HepG2 (cell line): ENCODE measurements around the gene RARA. TPM values are rescaled to one million over a fixed set of nuclear protein-coding genes. Genes with fewer than 3 reads are reported as not detected.

ENCODE experiments used
- ATAC-seq: fragments of 200-7000 bp; cut with Tn5 transposase; 3 replicates; pipeline ENCODE4 v1.9.1; 2020; ENCODE audit warnings: mild to moderate bottlenecking, moderate library complexity
- BruUV-seq: library from RNA; stranded (reverse); fragments of 400-500 nt; replicated peaks from 2 replicates; lab custom pipeline; 2021; lab: Mats Ljungman, UMichigan
- CTCF ChIA-PET: fragments of 300-600 bp; formaldehyde crosslinking; extraction: SDS; loops from one replicate; lab custom pipeline; 2021; ENCODE audit warnings: low total read pairs, inconsistent platforms, low intra/inter-chr PET ratio; lab: Yijun Ruan, JAX
- POLR2A ChIA-PET: fragments of 350-600 bp; sonication (Branson Sonifier 250); formaldehyde crosslinking; loops from one replicate; lab custom pipeline; 2020; ENCODE audit warnings: antibody characterized with exemption, inconsistent platforms; lab: Yijun Ruan, JAX
- DNase-seq: peaks from one replicate; pipeline ENCODE4 v3.0.0-alpha.2; 2015; ENCODE audit warnings: low spot score
- FAIRE-seq: peaks from 3 replicates; lab custom pipeline; 2011; peaks lifted over from hg19 to GRCh38; lab: Jason Lieb, UNC
- H2AFZ ChIP-seq: one replicate; pipeline ENCODE4 v1.6.1; 2011; ENCODE audit warnings: low read length, inconsistent platforms
- H3K27ac ChIP-seq: fragments of 300-600 bp; 3 replicates; pipeline ENCODE4 v1.8.0; 2011; ENCODE audit warnings: mixed run types, mild to moderate bottlenecking, mixed read lengths, low read length, inconsistent platforms; ENCODE audit not compliant: insufficient read depth; ENCODE audit errors: extremely low read length
- H3K27me3 ChIP-seq, 2 experiments: fragments of 200-600 bp in 1 of 2; 2 replicates in 1 of 2; 3 replicates in 1 of 2; pipeline versions ENCODE4 v1.6.0 to v1.8.0; 2011; ENCODE audit warnings: low read length in 2 of 2, mild to moderate bottlenecking in 2 of 2, moderate library complexity in 2 of 2, inconsistent platforms in 1 of 2; ENCODE audit not compliant: insufficient read depth in 2 of 2, control insufficient read depth in 1 of 2
- H3K36me3 ChIP-seq, 2 experiments: fragments of 200-600 bp in 1 of 2; replicated peaks in 1 of 2; 2 replicates in 1 of 2; 3 replicates in 1 of 2; pipeline versions ENCODE4 v1.5.1 to v1.8.0; 2011; ENCODE audit warnings: low read length in 2 of 2, inconsistent platforms in 1 of 2; ENCODE audit not compliant: insufficient read depth in 2 of 2, control insufficient read depth in 1 of 2
- H3K4me1 ChIP-seq: 2 replicates; pipeline ENCODE4 v1.5.1; 2012; ENCODE audit warnings: low read length, inconsistent platforms; ENCODE audit not compliant: insufficient read depth
- H3K4me2 ChIP-seq: 2 replicates; pipeline ENCODE4 v1.6.0; 2011; ENCODE audit warnings: low read depth, low read length, inconsistent platforms
- H3K4me3 ChIP-seq, 3 experiments: fragments of 200-600 bp in 1 of 3; sonication (generic), shearing (Covaris generic) in 1 of 3; replicated peaks in 1 of 3; 2 replicates each; pipeline ENCODE4 v1.5.1; 2011 to 2016; ENCODE audit warnings: low read length in 3 of 3, inconsistent platforms in 2 of 3, low read depth in 2 of 3, mild to moderate bottlenecking in 2 of 3, control low read depth in 1 of 3, mixed read lengths in 1 of 3; ENCODE audit not compliant: insufficient read depth in 1 of 3
- H3K79me2 ChIP-seq: one replicate; pipeline ENCODE4 v1.6.1; 2011; ENCODE audit warnings: low read length, inconsistent platforms; ENCODE audit not compliant: insufficient read depth
- H3K9ac ChIP-seq: 2 replicates; pipeline ENCODE4 v1.6.0; 2011; ENCODE audit warnings: mild to moderate bottlenecking, low read depth, low read length, inconsistent platforms; ENCODE audit not compliant: insufficient read depth
- H3K9me3 ChIP-seq: 2 replicates; pipeline ENCODE4 v1.5.1; 2012; ENCODE audit warnings: mild to moderate bottlenecking, low read length
- H4K20me1 ChIP-seq: 2 replicates; pipeline ENCODE4 v1.6.0; 2011; ENCODE audit warnings: inconsistent platforms, mild to moderate bottlenecking, low read length, moderate library complexity; ENCODE audit not compliant: insufficient read depth
- ATAD3A ChIP-seq: sonication (generic); formaldehyde crosslinking; IDR thresholded peaks from 2 replicates; pipeline ENCODE4 v1.4.0; 2020; ENCODE audit warnings: missing genetic modification reagents
- HNF4G ChIP-seq, 2 experiments: sonication (generic) in 1 of 2; formaldehyde crosslinking in 1 of 2; IDR thresholded peaks; 2 replicates each; pipeline versions ENCODE4 v1.4.0 to v1.6.1; 2011 to 2020; ENCODE audit warnings: borderline replicate concordance in 2 of 2, low read depth in 2 of 2, mild to moderate bottlenecking in 2 of 2, low read length in 1 of 2, missing genetic modification reagents in 1 of 2, moderate library complexity in 1 of 2
- HNRNPL ChIP-seq: fragments of 200-400 bp; formaldehyde crosslinking; IDR thresholded peaks from 2 replicates; pipeline ENCODE4 v1.6.1; 2017; ENCODE audit warnings: mild to moderate bottlenecking, low read depth, low read length
- KAT8 ChIP-seq: IDR thresholded peaks from 2 replicates; pipeline ENCODE4 v1.6.1; 2016; ENCODE audit warnings: missing genetic modification reagents, missing compliant biosample characterization
- NBN ChIP-seq: fragments of 450-650 bp; conservative IDR thresholded peaks from 2 replicates; pipeline ENCODE4 v1.6.1; 2017
- NPAS2 ChIP-seq: sonication (generic); formaldehyde crosslinking; IDR thresholded peaks from 2 replicates; pipeline ENCODE4 v1.8.0; 2022; ENCODE audit warnings: mild to moderate bottlenecking, missing genetic modification reagents, borderline replicate concordance
- SP2 ChIP-seq: sonication (generic); formaldehyde crosslinking; IDR thresholded peaks from 2 replicates; pipeline ENCODE4 v1.5.1; 2020; ENCODE audit warnings: mild to moderate bottlenecking, missing genetic modification reagents
- SRSF1 ChIP-seq: fragments of 200-400 bp; formaldehyde crosslinking; optimal IDR thresholded peaks from 2 replicates; pipeline ENCODE3; 2017; ENCODE audit warnings: mild to moderate bottlenecking, low read depth, low read length, moderate library complexity
- TARDBP ChIP-seq: sonication (generic); formaldehyde crosslinking; IDR thresholded peaks from 2 replicates; pipeline ENCODE4 v1.8.0; 2022; ENCODE audit warnings: mild to moderate bottlenecking, missing genetic modification reagents
- ZNF235 ChIP-seq: sonication (generic); formaldehyde crosslinking; IDR thresholded peaks from 2 replicates; pipeline ENCODE4 v1.8.1; 2023; ENCODE audit warnings: mild to moderate bottlenecking, missing genetic modification reagents, borderline replicate concordance
- ZNF558 ChIP-seq: sonication (generic); formaldehyde crosslinking; IDR thresholded peaks from 2 replicates; pipeline ENCODE4 v1.9.0; 2022; ENCODE audit warnings: mild to moderate bottlenecking, missing genetic modification reagents, borderline replicate concordance
- WGBS: methylation state at CpG from one replicate; pipeline ENCODE4 v1.1.6; 2017; ENCODE audit warnings: low lambda C conversion rate; 5-methylcytosine and 5-hydroxymethylcytosine counted together
- in situ Hi-C: cut with HindIII; loops from 2 replicates; pipeline ENCODE4 v1.10.0; 2017; ENCODE audit warnings: low pct_unique_long_range_greater_than_20kb; ENCODE audit not compliant: extremely low pct_ligation_motif_present
- intact Hi-C: fragments of 100-400 bp; cut with micrococcal nuclease; formaldehyde crosslinking; loops from one replicate; pipeline ENCODE4 v1.10.0; 2022; ENCODE audit not compliant: unreplicated experiment
- polyA plus RNA-seq, 8 experiments: library from polyadenylated mRNA; depleted of rRNA in 3 of 8; stranded (reverse) in 7 of 8; unstranded in 1 of 8; fragments of >200 nt; fragmentation: Illumina TruSeq in 4 of 8; extraction: Trizol in 4 of 8; gene quantifications; 2 replicates each; pipeline versions ENCODE4 v1.2.1 to v1.2.3, GENCODE V29; 2011 to 2016; ENCODE audit warnings: low read depth in 4 of 8, missing spikeins in 1 of 8, mixed read lengths in 1 of 8; ENCODE audit not compliant: insufficient read depth in 1 of 8
- total RNA-seq, 5 experiments: library from RNA; depleted of rRNA; stranded (reverse); fragments of >200 nt; fragmentation: Illumina TruSeq; extraction: Trizol; gene quantifications; 2 replicates each; pipeline ENCODE4 v1.2.3, GENCODE V29; 2016; ENCODE audit warnings: low read depth in 1 of 5
- TF ChIP-seq, protein P1 (sequence below): sonication (generic); formaldehyde crosslinking; IDR thresholded peaks from 2 replicates; pipeline ENCODE4 v1.8.1; 2023; ENCODE audit warnings: mild to moderate bottlenecking, missing genetic modification reagents
- TF ChIP-seq, protein P2 (sequence below): sonication (generic); formaldehyde crosslinking; IDR thresholded peaks from 2 replicates; pipeline ENCODE4 v1.8.1; 2023; ENCODE audit warnings: missing genetic modification reagents, mild to moderate bottlenecking, borderline replicate concordance
- TF ChIP-seq, protein P3 (sequence below): sonication (generic); formaldehyde crosslinking; IDR thresholded peaks from 2 replicates; pipeline ENCODE4 v1.4.0; 2020; ENCODE audit warnings: missing genetic modification reagents, borderline replicate concordance

Gene RARA
- total and polyA plus RNA-seq, 2 of the 13 experiments (the other 11 are each of a cell fraction or from before 2014, with no cell fraction given) = 6.4 to 8.6 TPM

DNA sequence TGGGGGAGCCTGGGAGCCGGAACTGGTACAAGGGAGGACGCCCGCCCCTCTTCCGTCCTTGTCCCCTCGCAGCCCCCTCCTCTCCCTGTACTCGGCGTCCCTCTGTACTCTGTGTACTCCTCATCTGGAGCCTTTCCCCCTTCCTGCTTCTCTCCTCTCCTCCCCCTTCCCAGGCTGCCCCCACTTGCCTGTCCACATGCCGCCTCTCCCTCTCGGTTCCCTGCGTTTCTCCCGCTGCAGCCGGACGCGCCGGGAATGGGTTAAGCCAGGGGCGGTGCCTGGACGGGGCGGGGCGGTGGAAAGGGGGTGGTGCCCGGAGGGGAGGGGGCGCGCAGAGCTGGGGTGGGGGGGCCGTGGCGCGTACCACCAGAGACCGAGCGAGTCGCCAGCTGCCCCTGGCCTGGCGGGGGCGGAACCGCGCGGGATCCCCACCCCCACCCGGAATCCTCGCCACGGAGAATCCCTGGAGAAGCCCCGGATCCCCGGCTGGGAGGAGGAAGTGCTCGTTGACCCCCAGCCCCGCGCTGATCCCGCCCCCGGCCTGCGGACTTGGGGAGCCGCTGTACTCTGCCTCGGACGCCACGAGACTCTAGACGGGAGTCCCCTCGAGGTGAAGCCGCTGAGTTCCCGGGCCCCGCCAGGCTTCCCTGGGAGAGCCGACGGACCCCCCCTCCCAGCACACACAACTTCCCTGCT lies 33.0 kb downstream of the RARA start (continued):
- TF ChIP-seq SRSF1 (peak; percentile 64), SP2 (CRISPR knock-in tag) (no peak), KAT8 (CRISPR knock-in tag) (peak; percentile 22; the same call in 1 of the 2 replicates), ZNF558 (no peak), TARDBP (CRISPR knock-in tag) (peak; percentile 35; the same call in 1 of the 2 replicates), ATAD3A (CRISPR knock-in tag) (no peak), ZNF235 (0 out of 2 replicates have a peak, but pooled peaks have one; percentile 18), NPAS2 (CRISPR knock-in tag) (no peak)
- TF ChIP-seq, protein P1, sequence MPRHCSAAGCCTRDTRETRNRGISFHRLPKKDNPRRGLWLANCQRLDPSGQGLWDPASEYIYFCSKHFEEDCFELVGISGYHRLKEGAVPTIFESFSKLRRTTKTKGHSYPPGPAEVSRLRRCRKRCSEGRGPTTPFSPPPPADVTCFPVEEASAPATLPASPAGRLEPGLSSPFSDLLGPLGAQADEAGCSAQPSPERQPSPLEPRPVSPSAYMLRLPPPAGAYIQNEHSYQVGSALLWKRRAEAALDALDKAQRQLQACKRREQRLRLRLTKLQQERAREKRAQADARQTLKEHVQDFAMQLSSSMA (CRISPR knock-in tag) = no peak
- TF ChIP-seq, protein P2, sequence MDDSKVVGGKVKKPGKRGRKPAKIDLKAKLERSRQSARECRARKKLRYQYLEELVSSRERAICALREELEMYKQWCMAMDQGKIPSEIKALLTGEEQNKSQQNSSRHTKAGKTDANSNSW (CRISPR knock-in tag) = no peak
- TF ChIP-seq, all 625 proteins: peak for 117

DNA sequence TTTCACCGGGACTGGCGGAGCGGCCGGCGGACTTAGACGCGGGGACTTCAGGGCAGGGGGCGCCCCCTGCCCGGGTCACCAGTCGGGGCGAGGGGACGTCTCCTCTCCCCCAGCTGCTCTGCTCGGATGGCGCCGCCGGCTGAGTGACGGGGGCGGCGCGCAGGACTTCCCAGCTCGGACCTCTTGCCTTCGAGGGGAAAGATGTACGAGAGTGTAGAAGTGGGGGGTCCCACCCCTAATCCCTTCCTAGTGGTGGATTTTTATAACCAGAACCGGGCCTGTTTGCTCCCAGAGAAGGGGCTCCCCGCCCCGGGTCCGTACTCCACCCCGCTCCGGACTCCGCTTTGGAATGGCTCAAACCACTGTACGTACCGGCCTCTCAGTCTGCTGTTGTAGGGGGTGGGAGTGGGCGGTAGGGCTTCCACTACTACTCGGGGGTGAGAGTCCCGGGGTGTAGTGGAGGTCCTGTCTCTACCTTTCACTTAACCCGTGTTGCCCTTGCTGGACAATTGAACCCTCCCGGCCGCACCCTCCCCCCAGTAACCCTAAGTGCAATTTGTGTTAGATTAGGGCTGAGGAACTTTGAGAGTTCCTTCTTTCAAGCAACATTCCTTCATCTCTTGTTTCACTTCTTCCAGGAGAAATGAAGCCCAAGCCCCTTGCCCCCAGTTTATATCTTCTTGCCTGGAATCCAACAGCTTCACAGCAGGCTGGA lies 33.7 kb downstream of the RARA start:
- H3K79me2 ChIP-seq = peaks cover 35% of the 10 kb centered on the region
- DNase-seq (no peak), FAIRE-seq (no peak), ATAC-seq (no peak)
- peak overlapping the region; percentile 76 for H3K9ac ChIP-seq
- intact Hi-C loops = no loop called here
- H3K36me3 ChIP-seq = no peaks in the 10 kb centered on the region
- peaks cover 60% of the 10 kb centered on the region for H3K4me1 ChIP-seq
- H3K27ac ChIP-seq = peak overlapping the region; percentile 64
- no TSS peak for BruUV-seq
- H3K4me2 ChIP-seq = peak overlapping the region; percentile 94
- peaks cover 16% of the 10 kb centered on the region for H4K20me1 ChIP-seq
- H3K27me3 ChIP-seq = no peaks in the 10 kb centered on the region
- WGBS = 7% methylated on average over 18 of the region's 38 CpGs
- H3K9me3 ChIP-seq = no peaks in the 10 kb centered on the region
- CTCF ChIA-PET = no interaction called here
- in situ Hi-C loops = no loop called here
- H2AFZ ChIP-seq = no peak overlapping the region
- POLR2A ChIA-PET = interaction anchor here (0.6 to 6.6 kb wide), 11 partner anchors 8 to 34 kb away, joined by 3 to 48 read pairs (median 24); partner anchors contain the start of gene RARA
- peak overlapping the region; percentile 79 to 88 (median 84) for H3K4me3 ChIP-seq
- no peak for TF ChIP-seq HNF4G (IDR thresholded peaks at IDR 0.05; ENCODE audit: borderline replicate concordance, low read depth, low read length)
- 0 out of 2 replicates have a peak, but pooled peaks have one; percentile 17 for TF ChIP-seq HNF4G (CRISPR knock-in tag; IDR thresholded peaks at IDR 0.05; ENCODE audit: borderline replicate concordance, low read depth)
- TF ChIP-seq, protein P3, sequence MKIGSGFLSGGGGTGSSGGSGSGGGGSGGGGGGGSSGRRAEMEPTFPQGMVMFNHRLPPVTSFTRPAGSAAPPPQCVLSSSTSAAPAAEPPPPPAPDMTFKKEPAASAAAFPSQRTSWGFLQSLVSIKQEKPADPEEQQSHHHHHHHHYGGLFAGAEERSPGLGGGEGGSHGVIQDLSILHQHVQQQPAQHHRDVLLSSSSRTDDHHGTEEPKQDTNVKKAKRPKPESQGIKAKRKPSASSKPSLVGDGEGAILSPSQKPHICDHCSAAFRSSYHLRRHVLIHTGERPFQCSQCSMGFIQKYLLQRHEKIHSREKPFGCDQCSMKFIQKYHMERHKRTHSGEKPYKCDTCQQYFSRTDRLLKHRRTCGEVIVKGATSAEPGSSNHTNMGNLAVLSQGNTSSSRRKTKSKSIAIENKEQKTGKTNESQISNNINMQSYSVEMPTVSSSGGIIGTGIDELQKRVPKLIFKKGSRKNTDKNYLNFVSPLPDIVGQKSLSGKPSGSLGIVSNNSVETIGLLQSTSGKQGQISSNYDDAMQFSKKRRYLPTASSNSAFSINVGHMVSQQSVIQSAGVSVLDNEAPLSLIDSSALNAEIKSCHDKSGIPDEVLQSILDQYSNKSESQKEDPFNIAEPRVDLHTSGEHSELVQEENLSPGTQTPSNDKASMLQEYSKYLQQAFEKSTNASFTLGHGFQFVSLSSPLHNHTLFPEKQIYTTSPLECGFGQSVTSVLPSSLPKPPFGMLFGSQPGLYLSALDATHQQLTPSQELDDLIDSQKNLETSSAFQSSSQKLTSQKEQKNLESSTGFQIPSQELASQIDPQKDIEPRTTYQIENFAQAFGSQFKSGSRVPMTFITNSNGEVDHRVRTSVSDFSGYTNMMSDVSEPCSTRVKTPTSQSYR (CRISPR knock-in tag) = no peak
- TF ChIP-seq NBN = no peak
- 0 out of 2 replicates have a peak, but pooled peaks have one; percentile 16 for TF ChIP-seq HNRNPL
